Activated T-cell treated with anti-CD3 and anti-CD28 coated beads, Interleukin-2, amount 50 U/mL, for 1 hour (primary cell): ENCODE results near the gene RPS19BP1.
A peak's percentile ranks its signal among the peaks of the same experiment; 100 is the strongest.
"Not testable (repeated sequence)": the region's sequence is repeated elsewhere in the genome, so short reads cannot be mapped to it uniquely, and the experiment has no call there.

ENCODE experiments used
- DNase-seq: peaks from one replicate; pipeline ENCODE4 v3.0.0-alpha.2; 2020

RPS19BP1 gene

DNA sequence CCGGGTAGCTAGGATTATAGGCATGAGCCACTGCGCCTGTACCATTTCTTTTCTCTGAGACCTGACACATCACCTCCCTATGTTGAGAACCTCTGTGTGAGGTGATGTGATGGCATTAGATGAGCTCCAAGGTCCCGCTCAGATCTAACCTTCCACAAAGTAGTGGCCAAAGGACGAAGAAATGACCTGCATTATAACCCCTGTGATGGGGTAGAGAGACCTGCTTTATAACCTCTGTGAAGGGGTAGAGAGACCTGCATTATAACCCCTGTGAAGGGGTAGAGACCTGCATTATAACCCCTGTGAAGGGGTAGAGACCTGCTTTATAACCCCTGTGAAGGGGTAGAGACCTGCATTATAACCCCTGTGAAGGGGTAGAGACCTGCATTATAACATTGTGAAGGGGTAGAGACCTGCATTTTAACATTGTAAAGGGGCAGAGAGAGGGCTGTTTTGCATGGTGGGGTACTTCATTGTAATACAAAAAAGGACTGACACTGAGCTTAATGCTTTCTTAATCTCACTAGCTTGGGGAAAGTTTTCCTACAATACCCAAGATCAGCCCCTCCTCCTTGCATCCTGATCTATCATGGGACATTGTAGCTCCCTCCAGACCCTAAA lies 21.9 kb downstream of the RPS19BP1 start:
- no peak for DNase-seq

DNA sequence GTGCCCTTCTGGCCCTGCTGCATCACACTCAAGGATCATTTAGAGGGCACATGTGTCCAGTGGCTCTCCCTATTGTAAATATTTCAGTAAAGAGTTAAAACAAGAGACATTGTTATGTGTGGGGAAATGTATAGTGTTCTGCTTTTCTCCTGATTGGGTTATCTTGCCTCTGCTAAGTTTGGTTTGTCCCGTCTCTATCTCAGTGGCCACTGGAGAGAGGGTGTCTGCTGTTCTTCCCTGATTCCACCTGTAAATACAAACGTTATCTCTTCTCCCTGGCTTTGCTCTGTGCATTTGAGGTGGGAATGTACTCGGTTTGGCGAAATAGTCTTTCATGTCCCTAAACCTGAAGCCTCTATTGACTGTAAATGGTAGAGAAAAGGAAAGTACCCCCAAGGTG lies 24.2 kb downstream of the RPS19BP1 start:
- DNase-seq: no peak

DNA sequence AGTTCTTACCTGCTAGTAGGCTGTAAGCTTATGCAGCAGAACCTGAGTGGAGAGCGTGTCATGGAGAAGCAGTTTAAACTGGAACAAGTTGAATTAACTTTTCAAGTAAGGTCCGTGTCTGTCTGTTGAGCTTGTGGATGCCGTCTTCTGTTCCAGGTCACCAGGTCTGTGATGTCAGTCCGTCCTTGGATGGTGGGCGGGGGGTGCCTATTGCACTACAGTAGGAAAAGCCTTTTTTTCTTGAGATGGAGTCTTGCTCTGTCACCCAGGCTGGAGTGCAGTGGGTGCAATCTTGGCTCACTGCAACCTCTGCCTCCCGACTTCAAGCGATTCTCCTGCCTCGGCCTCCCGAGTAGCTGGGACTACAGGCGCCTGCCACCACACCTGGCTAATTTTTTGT lies 25.5 kb downstream of the RPS19BP1 start:
- not testable (repeated sequence) for DNase-seq

DNA sequence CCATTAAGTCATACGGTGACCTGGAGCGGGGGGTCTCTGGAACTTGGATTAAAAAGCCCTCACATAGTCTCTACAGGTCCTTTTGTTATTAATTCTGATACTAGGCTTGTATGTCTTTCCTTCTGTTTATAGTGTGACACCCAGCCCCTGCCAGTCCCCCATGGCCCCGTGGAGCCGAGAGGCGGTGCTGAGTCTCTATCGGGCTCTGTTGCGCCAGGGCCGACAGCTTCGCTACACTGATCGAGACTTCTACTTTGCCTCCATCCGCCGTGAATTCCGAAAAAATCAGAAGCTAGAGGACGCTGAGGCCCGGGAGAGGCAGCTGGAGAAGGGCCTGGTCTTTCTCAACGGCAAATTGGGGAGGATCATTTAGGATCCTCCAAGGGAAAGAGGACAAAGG lies 28.5 kb downstream of the RPS19BP1 start:
- no peak for DNase-seq

DNA sequence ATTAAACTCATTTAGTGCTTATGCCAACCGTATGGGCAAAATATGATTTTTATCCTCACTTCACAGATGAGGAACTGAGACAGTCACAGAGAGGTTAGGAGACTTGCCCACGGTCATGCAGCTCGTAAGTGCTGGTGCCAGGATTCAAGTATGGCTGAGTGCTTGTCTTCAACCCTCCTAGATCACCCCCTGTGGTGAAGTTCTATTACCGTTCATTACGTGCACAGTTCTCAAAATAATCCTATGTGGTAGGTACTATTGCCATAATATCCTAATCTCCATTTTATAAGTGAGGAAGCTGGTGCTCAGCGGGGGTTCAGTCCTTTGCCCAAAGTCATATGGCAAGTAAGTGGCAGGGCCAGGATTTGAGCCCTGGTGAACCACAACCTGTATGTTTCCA lies 28.9 kb downstream of the RPS19BP1 start:
- DNase-seq: no peak

DNA sequence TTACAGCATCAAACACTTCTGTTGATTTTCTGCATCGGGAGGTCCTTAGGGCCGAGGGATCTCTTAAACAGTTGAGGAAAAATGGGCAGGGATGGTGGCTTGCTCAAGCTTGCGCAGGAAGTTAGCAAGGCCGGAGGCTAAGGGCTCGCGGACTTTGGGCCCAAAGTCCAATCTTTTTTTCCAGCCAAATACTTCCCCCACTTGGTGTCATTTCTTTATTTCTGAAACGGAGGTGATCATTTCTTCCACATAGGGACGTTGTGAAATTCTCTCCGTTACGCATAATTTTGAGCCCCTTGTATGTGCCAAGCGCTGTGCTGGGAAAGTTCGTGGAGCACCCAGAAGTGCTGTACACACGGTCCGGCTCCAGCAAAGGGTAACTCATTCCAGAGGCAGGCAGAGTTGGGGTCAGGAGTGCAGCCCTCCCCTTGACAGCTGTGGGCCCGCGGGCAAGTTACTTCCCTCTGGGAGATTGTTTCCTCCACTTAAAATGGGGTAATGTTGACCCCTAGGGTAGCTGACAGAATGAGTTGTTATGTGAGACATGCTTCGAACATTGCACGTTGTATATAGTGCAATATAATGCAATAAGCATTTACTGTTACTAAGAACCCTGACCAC lies 29.6 kb downstream of the RPS19BP1 start:
- no peak for DNase-seq

DNA sequence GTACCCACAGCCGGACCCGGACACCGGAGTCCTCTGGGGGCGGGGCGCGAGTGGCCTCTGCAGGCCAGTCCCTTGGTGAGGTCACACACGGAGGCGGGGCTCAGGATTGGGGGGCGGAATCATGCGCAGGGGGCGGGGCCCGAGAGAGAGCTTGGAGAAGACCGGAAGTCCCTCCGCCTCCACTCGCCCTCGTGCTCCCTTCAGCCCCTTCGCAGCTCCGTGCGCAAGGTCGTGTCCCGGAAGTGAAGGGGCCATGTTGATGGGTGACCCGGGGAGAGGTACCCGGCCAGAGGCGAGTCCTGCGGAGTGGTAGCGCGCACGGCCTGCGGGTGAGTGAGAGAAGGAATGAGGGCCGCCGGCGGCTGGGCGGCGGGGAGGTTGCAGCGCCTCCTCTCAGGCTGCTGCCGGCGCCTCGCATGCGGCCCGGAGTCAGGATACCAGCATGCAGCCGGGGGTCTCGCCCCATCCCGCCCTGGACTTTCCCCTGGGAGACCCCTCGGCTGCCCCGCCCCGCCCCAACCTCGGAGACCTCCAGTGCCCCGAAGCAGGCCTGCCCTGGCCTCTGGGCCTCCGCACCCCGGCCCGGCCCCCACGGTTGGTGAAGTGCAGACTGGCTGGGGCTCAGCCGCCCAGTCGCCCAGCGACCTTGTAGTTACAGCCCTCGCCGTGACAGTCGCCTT lies 30.3 kb downstream of the RPS19BP1 start, which contains the start of gene MIEF1:
Gene MIEF1, plus strand, starts transcription at position 182 of the 680 bp plus-strand sequence. CDS start 9,005 bp downstream, outside the sequence.
- DNase-seq: peak; percentile 86

DNA sequence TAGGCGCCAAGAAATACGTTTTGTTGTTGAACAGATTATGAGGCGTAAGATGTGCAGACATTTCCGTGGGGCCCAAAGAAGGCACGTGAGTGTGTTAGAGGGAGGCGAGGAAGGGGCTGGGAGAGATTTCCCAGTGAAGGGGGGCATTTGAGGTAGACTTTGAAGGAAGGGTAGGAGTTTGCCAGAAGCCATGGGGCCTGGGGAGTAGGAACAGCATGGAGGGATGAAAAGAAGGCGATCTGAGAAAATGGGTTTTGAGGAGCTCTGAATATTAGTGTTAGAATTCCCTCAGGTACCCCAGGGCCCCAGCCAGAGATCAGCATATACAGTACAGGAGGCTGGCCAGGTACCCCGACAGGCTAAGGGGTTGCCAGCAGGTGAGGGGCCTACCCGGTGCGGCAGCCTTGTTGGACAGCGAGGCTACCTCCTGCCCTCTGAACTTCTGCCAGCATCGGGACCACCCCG lies 30.9 kb downstream of the RPS19BP1 start:
- DNase-seq: no peak

DNA sequence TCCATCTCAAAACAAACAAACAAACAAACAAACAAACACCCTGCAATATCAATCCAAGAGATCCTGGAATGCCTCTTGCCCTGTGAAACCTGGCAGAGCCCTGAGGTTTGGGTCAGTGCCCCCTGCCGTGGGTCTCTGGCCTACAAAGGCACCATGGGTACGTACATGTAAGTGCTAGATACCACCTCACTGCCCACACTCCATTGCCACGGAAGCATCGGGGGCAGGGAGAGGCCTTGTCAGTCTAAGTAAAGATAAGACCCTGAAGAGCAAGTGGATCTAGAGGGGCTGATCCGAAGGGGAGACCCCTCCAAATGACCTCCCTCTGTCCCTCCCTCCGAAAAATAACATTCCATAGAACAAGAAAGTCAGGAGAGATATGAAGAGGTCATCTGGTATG lies 32.4 kb downstream of the RPS19BP1 start:
- DNase-seq: no peak

DNA sequence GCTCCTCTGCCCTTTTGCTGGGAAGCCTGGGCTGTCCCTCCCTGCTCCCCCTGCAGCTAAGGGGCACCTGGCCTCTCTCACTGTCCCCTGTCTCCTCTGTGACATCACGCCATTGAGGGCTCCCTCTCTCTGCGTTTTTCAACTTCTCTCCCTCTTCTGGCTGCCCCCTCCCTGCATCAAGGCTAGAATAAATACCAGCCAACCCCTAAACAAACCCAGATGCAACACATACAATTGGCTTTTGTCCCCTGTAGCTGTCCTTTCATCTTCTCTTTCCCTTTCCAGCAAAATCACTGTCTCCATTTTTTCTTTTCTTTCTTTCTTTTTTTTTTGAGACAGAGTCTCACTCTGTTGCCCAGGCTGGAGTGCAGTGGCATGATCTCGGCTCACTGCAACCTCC lies 33.7 kb downstream of the RPS19BP1 start:
- DNase-seq: no peak

DNA sequence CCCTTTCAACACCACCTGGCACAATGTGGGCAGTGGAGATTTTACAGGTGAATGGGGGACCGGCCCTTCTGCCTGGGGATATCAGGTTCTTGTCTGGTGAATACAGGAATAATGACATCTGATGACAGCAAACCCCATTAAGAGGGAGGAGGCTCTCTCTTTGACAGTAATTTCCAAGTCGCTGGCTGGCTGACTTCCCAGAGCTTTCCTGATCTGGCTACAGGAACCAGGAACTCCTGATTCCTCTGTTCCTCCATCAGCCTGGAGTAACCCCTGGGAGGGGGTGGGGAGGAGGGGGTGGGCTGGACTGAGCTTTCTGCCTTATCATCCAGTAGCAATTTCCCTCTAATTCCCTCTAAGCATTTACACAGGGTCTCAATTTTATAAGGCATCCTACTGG lies 34.2 kb downstream of the RPS19BP1 start:
- DNase-seq: no peak

DNA sequence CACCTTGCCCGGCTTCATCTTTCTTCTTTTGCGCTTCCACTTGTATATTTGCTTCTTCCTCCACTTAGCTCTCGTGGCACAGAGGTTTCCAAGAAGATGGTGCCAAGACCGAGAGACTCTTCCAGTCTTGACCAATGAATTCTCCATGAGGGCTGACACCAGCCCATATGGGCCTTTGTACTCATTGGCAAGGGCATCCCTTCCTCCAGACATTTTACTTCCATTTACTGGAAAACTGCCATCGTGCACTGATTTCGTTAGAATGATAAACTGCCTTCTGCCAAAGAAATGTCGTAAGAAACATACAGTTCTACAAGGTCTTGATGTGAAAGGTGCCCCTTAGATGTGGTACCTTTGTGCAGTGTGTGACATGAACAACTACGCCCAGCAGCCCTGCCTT lies 35.1 kb downstream of the RPS19BP1 start:
- no peak for DNase-seq

DNA sequence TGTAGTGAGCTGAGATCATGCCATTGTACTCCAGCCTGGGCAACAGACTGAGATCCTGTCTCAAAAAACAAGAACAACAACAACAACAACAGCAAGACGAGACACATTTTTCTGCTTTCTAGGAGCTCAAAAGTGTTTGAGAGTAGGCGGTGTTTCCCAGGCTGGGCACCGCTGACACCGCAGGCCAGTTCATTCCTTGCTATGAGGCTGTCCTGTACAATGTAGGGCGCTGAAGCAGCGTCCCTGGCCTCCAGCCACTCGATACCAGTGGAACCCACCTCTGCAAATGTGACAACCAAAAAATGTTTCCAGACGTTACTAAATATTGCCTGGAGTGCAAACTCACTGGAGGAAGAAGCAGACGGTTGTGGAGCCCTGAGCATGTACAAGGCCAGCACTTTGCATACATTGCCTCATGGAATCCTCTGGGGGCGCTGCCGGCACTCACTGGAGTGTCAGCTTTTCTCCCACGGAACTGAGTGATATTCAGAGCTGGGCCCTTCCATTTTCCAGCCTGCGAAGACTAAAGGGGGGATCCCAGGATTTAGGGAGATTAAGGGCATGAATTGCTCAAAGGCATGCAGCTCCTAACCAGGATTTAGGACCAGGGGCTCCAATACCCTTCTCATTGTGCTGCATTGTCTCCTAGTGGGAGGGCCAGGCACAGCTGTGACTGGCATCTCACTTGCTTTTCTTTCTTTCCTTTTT lies 36.3 kb downstream of the RPS19BP1 start:
- DNase-seq: peak; percentile 62

DNA sequence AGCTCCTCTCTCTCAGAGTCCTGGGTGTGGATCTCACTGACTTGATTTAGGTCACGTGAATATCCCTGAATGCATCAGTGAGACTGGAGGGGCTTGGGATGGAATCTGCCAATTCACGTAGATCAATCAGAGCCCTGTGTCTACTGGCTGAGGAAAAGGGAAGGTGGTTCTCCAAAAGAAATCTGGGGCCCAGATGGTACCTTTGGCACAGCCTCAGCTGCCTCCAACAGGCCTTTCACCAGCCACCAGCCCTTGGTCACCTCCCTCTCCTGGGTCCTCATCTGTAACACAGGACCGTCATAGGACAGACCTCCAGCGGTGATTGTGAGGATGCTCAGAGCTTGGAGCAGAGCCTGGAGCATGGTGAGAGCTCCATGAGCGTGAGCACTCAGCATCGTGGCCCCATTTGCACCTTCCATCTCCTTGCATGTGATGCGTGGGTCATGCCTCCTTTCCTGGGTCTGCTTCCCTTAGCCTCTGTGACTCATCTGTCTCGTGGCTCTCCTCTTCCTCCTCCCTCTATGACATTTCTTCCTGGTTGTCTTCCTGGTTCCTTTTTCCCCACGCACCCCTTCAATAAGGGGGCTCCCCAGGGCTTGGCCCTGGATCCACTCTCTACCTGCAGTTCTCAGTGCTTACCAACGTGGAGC lies 38.0 kb downstream of the RPS19BP1 start:
- DNase-seq: no peak

DNA sequence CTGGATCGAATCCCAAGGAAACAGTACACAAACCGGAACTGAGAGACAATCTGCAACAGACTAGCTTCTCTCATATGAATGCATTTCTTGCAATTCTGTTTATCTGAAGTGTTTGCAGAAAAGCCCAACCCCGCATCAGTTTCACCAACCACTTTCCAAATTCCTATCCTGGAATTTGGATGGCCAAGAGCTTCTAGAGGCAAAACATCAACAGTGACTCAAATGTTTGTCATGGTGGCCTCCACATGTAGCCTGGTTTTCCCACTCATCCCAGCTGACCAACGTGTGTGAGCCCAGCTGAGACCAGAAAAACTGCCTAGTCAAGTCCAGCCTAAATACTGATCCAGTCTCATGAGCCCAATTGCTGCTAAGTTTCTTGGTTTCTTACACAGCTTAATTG lies 38.8 kb downstream of the RPS19BP1 start:
- no peak for DNase-seq

DNA sequence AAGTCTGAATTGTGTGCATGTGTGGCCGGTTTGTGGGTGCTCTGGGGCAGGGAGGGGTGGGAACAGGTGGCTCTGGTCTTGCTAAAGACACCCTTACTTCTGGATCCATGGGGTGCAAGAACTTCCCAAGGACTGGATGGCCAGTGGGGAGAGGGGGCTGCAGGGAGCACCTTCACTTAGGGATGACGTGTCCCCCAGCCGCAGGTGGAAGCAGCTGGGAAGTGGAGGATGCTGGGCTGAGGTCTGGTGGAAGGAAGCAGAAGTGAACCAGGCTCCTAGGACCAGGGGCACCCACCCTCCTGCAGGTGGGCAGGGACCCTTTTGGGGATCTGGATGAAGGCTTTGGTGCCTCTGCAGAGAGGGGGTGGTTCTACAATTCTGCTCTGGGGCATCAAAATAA lies 40.4 kb downstream of the RPS19BP1 start:
- DNase-seq: no peak

DNA sequence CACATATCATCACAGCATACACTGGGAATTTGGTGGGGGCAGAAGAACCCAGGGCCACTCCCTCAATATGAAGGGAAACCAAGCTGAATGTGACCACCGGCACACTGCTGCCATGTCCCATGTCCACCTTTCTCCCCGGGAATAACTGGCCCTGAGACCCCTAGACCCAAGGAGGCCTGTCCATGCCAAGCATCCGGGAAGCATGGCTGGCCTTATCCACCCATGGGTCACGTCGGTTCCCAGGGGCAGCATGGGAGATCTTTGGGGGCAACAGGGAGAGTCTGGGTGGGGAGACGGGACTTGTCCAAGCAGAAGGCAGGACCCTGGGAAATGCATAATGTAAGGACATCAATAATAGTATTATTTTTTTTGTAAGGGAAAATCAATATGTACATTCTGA lies 40.9 kb downstream of the RPS19BP1 start:
- no peak for DNase-seq

DNA sequence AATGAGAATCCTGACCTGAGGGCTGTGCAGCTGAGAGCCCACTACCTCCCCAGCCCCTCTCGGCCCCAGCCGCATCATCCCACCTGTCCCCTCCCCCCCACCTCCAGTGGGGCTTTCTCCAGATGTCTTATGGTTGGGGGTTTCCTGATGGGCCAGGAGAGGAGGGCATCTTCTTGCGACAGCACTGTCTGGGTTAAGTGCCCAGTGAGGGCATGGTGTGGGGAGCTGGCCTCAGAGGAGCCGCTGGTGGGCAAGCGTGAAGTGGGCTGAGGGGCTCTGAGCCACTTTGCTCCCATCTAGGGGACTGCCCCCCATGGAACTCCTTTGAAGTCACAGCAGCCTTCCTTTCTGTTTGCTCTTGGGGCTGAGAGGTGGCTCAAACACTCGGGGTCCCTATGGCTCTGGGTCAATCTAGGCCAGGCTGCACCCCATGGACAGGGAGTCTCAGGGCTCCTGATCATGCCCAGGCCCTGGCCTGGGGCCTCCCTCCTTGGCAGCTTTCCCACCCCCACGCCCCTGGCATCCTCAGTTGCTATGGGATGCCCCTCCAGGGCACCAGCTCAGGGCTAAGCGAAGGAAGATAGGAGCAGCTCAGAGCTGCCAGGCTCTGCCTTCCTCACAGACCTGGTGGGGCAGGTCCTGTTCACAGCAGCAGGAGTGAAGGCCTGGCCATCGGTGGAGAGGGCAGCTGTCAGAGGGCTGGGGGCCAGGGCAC lies 41.4 kb downstream of the RPS19BP1 start:
- no peak for DNase-seq

DNA sequence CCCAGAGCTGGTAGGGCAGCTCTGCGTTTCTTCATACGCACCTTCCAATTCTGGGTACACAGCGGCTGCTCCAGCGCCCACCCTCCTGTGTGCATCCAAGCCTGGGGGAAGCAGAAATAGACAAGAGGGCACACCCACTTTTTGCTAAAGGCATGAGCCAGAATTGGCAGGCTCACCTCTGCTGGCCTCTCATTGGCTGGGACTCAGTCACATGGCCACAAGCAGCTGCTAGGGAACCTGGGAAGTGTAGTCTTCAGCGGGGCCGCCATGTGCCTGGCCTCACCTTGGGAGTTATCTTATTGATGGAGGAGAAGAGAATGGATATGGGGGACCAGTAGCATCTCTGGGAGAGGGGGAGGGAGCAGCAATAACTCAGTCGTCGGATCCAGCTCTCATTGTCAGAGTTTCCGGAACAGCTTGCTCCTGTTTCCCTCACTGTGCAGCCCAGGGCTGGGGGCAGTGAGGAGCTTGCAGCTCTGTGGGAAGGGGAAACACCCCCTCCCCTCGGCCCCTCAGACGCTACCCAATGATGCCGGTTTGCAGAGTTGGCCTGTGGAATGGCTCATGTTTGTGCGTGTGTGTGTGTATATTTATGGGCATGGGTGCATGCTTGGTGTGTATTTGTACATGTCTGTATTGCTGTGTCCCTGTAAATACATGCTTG lies 42.3 kb downstream of the RPS19BP1 start:
- DNase-seq: peak; percentile 73

DNA sequence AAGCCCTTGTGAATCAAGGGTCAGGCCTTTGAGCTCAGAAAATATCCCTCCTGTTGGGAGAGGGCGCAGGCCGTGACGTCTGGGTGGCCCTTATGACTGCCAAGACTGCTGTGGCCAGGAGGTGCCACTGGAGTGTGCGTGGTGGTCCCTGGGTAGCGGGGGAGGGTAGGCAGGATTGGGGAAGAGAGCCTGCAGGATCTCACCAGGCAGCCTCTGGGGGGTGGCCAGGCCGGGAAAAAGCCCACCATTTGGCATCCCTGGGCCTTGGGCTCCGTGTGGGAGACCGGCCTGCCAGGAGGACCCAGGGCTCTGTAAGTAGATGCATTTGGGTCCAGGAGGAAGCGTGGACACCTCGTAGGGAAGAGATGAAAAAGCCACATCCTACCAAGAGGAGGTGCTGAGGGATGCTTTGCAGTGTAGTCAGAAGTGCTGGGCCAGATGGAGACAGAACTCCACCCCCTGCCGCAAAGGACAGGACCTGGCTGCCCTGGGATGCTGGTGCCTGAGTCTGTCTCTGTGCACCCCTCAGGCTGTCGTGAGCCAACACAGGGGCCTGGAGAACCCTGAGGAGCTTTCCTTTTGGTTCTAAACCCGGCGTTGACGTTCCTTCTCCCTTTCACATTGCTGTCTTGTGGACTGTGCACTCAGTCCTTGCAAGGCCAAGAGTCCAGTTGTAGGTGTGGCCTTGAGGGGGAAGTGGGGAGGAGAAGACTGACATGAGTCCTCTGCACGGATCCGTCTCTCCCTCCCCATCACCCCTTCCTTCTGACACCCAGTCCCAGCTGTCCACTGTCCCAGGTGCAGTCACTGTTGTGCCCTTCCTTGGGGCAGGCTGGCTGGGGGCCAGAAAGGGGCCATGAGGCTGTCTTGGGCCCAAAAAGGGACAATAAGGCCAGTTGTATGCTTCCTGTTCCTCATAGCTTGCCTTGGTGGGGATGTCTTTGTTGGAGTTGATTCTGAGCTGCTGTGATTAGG lies 43.2 kb downstream of the RPS19BP1 start:
- no peak for DNase-seq
